HG03175 (cell line): ENCODE results near the gene ALG11.
"Not testable (repeated sequence)": the region's sequence is repeated elsewhere in the genome, so short reads cannot be mapped to it uniquely, and the experiment has no call there.

Experiments used
- ATAC-seq: cut with Tn5 transposase; IDR thresholded peaks from one replicate; pipeline ENCODE4 v1.9.1; 2021; ENCODE audit warnings: mild to moderate bottlenecking, moderate library complexity; ENCODE audit not compliant: unreplicated experiment

ALG11 gene

GRCh38 chr13:52025475-52026245 is 13.5 kb downstream of the ALG11 start:
- no peak for ATAC-seq

- ATAC-seq, result no peak
Measured at GRCh38 chr13:52026246-52026626, 14.0 kb downstream of the ALG11 start.

GRCh38 chr13:52027832-52028231 is 15.6 kb downstream of the ALG11 start:
- ATAC-seq, result no peak

GRCh38 chr13:52029569-52029968 is 17.4 kb downstream of the ALG11 start:
- no peak for ATAC-seq

GRCh38 chr13:52030401-52030800 is 18.2 kb downstream of the ALG11 start:
- ATAC-seq, result not testable (repeated sequence)

GRCh38 chr13:52033039-52033438 is 20.8 kb downstream of the ALG11 start:
- ATAC-seq, result no peak

- no peak for ATAC-seq
Measured at GRCh38 chr13:52034616-52035226, 22.5 kb downstream of the ALG11 start.

- ATAC-seq, result no peak
Measured at GRCh38 chr13:52036037-52036436, 23.8 kb downstream of the ALG11 start.

GRCh38 chr13:52043675-52044074 is 31.5 kb downstream of the ALG11 start:
- no peak for ATAC-seq

- ATAC-seq, result no peak
Measured at GRCh38 chr13:52047463-52047862, 35.3 kb downstream of the ALG11 start.

- ATAC-seq, result no peak
Measured at GRCh38 chr13:52048516-52048915, 36.3 kb downstream of the ALG11 start.

GRCh38 chr13:52051400-52051799 is 39.2 kb downstream of the ALG11 start:
- ATAC-seq, result no peak

GRCh38 chr13:52053460-52053859 is 41.3 kb downstream of the ALG11 start:
- no peak for ATAC-seq

GRCh38 chr13:52061064-52061463 is 48.9 kb downstream of the ALG11 start:
- ATAC-seq, result not testable (repeated sequence)

- ATAC-seq, result no peak
Measured at GRCh38 chr13:52061587-52061986, 49.4 kb downstream of the ALG11 start.

- no peak for ATAC-seq
Measured at GRCh38 chr13:52067237-52067636, 55.0 kb downstream of the ALG11 start.

- no peak for ATAC-seq
Measured at GRCh38 chr13:52070929-52071523, 58.8 kb downstream of the ALG11 start.
